GM10266 (cell line): ENCODE data around the gene CREB3L4.

Experiments
- DNase-seq: peaks from one replicate; pipeline ENCODE4 v3.0.0; 2012; ENCODE audit errors: extremely low spot score
- TF ChIP-seq, protein P1 (sequence below): IDR thresholded peaks from 2 replicates; pipeline ENCODE4 v1.5.1; 2012; ENCODE audit warnings: mild to moderate bottlenecking, low read depth; ENCODE audit not compliant: control insufficient read depth, insufficient read depth; ENCODE audit errors: missing control alignments

The CREB3L4 gene

GRCh38 chr1:154014154-154014907 is 46.6 kb downstream of the CREB3L4 start:
- DNase-seq = no peak

DNA sequence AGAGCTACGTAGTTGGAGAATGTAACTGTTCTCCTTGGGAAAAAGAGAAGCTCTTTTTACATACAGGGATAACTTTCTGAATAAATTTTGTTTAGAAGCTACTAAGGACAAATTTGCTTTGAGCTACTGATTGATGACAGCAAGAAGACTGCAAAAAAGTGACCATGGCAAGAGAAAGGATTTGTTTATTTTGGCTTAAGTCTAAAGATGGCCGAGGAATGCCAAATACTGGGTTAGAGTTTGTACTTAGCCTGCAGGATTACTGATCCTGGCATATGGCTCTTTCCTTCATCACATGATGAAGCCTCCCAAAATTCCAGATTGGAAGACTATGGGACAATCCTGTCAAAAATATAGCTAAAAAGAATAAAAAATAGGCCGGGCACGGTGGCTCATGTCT is 51.6 kb downstream of the CREB3L4 start:
- TF ChIP-seq, protein P1, sequence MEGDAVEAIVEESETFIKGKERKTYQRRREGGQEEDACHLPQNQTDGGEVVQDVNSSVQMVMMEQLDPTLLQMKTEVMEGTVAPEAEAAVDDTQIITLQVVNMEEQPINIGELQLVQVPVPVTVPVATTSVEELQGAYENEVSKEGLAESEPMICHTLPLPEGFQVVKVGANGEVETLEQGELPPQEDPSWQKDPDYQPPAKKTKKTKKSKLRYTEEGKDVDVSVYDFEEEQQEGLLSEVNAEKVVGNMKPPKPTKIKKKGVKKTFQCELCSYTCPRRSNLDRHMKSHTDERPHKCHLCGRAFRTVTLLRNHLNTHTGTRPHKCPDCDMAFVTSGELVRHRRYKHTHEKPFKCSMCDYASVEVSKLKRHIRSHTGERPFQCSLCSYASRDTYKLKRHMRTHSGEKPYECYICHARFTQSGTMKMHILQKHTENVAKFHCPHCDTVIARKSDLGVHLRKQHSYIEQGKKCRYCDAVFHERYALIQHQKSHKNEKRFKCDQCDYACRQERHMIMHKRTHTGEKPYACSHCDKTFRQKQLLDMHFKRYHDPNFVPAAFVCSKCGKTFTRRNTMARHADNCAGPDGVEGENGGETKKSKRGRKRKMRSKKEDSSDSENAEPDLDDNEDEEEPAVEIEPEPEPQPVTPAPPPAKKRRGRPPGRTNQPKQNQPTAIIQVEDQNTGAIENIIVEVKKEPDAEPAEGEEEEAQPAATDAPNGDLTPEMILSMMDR = no peak
- no peak for DNase-seq

More at GRCh38 chr1:154014154-154014907, 46.6 kb downstream of the CREB3L4 start:
- TF ChIP-seq, protein P1 = no peak

DNA sequence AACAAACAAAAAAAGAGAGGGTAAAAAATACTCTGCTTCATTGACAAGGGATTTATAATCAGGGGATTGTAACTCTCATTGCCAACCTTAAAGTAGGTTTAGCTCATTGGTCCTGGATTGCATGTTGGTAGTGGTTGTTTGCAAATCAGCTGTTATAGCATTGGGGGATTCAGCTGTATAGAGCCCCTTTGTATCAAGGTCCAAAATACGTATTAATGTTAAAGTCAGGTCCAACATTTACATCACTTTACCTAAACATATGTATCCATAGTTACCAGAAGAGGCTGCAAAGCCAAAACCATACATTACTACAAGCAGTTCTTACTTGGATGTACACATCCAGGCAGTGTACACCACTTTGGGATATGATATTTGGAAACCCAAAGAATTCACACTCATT is 52.2 kb downstream of the CREB3L4 start:
- TF ChIP-seq, protein P1 = no peak
- no peak for DNase-seq
